ENCODE data around the gene SPG11.
A peak's percentile ranks its signal among the peaks of the same experiment; 100 is the strongest.
"Not testable (repeated sequence)": the region's sequence is repeated elsewhere in the genome, so short reads cannot be mapped to it uniquely, and the experiment has no call there.

The SPG11 gene

DNA sequence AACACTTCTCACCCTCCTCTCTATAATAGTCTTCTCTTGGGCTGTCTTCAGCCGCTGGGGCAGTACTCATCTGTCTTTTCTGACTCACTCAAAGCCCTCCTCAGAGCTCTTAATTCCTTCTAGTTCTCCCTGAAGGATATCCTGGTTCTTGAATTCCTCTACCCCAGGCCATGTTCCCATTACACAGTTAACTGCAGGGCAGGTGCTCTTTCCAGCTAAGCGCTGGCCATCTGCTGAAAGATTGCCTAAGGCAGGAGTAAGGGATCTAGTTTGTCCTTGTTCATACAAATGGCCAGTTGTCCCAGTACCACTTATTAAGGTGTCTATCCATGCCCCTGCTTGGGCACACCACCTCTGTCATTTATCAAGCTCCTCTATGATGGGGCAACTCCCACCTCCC lies 10.2 kb upstream of the SPG11 start:
- DNase-seq = no peak

DNA sequence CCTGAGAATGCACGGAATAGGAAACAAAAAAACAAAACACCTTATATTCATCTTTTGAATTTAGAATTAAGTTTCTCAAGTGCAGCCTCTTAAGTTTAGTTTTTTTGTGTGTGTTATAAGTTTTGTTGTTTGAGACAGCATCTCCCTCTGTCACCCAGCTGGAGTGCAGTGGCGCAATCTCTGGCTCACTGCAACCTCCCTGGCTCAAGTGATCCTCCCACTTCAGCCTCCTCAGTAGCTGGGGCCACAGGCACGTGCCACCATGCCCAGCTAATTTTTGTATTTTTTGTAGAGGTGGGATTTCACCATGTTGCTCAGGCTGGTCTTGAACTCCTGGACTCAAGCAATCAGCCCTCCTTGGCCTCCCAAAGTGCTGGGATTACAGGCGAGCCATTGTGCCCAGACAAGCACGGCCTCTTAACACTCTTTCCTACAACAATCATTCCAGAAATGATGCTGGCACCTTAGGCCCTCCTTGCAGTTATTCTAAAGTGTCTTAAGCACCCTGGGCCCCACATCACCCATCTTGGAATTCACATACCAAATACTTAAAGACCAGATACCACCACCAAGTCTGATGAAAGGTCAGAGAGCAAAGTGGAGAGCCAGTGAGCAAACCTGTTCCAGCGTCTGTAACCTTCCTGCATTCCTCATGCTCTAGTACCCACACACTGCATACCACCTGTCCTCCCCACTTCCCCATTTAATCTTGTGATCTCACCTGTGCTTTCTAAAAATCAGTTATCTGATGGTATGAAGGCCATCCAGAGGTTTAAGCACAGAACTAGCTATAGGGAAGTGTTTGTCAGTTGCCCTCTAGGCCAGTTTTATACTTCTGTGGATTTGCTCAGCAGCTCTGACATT lies 6.9 kb upstream of the SPG11 start:
- no peak for DNase-seq

DNA sequence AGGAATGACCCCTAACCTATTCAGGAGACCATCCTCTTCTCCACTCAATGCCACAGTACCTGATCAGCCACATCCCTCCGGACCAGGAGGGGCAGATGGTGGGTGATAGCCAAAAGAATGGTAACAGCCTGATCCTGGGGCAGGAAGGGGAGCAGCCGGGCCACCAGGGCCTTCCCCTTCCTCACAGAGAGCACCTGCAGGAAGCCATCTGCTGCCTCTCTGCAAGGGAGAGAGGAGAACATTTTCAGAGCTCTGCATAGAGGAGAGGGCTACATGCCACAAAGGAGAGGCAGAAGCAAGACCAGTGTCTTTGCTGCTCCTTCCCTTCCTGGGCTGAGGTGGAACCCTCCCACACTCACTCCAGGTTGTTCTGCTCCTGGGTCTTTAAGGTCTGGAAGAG lies 5.5 kb upstream of the SPG11 start:
- DNase-seq = no peak

DNA sequence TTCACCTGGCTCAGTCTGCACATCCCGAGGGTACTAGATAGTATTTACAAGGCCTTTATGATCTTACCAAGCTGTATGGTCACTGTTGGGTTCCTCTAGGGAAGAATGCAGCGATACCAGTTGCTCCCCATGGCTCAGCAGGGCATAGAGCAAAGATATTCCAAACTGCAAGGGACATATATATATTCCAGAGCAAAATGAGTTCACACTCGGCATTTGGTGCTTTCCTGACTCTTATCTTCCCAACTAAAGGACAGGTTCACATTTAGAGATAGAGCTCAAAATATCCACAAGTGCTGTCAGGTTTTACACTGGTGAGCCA lies 3.5 kb upstream of the SPG11 start:
- no peak for DNase-seq

DNA sequence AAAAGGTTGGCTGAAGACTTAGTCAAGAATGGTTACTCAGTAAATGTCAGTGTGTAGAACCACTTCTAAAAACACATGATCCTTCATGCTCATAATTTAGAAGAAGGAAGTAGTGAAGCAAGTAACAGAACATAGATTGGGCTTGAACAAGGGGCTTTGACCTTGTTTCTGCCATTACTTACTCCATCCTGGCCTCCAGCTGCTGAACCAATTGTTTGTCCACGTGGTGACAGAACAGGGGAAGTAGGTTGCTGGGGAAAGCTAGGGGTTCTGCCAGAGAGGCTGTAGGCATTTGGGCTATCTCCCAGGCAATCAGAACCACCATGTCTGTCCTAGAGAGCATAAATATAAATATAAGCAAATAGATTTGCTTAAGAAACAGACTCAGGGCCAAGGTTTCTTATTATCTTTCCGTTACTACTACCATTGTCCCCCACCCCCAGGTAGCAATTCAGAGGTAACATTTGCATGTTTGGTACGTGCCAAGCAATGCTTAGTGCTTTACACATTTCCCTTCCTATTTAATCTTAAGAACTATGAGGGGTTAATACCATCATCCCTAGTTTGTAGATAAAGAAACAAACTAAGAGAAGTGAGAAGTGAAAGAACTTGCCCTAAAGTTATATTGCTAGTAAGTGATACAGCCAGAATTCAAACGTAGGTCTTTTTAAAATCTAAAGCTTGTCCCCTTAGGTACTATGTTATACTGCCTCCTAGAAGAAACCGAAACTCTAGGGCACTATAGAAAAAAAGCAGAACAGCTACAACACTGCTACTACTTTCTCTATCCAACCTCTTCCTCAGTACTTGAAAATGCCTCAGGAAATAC lies 3.0 kb upstream of the SPG11 start:
- no peak for DNase-seq

DNA sequence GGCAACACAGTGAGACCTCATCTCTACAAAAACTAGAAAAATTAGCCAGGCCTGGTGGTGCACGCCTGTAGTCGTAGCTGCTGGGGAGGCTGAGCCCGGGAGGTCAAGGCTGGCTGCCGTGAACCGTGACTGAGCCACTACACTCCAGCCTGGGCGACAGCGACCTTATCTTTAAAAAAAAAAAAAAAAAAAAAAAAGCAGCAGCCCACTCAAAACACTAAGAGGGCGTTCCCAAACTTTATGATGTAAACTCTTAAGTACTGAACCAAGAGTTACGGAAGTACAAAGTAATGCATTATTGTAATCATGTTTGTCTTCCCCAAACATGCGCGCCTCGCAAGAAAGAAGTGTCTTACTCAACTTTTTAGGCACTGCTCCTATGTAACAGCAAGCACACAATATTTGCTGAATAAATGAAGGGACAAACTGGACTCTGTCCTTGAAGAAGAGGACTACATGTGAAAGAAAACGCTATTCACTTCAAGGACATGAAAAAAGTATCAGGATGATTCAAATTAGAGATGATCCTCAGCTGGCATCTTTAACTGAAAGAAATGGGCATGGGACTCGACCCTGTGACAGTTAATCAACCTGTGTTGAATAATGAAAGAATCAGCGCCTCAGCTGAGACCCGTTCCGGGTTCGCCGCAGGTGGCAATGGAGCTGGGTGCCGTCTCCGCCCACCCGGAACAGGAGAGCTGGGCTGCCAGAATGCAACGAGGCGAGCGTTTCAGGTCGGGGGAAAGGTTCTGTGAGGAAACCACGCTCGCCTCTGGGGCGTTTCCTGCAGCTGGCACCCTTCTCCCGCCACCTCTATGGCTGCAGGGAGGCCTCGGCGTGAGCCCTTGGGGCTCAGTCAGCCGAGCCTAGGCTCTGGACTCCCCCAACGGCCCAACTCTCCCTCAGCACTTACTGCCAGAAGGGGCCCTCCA lies 718 bp downstream of the SPG11 start:
- DNase-seq = no peak

DNA sequence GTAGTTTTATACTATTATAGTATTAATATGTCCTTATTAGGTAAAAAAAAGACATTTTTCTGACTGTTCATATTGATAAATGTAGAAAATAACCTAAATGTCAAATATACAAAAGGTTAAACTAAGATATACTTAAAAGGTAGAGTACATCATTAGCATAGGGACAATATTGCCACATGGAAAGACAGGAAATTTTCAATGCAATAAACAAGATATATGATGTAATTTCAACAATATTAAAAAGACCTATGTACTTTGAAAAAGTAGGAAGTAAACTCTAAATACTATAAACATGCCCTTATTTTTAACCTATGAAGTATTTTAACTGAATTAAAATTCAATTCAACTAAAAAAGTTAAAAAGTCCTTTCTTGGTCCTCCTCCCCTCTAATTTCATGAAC lies 1.9 kb downstream of the SPG11 start:
- no peak for DNase-seq

DNA sequence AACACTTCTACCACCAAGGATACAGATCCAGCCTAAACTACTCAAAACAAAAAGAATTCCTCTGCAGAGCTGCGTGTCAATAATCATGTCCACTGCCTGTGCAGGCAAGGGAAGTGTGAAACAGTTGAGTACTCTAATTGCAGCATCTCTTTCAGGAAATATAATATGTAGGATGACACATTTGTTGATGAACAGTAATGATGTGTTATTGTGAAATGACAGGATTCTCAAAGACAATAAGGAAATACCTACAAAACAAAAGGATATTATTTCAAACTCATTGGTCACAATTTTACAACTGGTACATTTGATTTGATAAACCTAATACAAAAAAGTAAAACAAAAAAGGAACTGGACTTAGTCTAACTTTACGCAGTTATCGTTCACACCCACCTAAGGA lies 4.4 kb downstream of the SPG11 start:
- DNase-seq = no peak

DNA sequence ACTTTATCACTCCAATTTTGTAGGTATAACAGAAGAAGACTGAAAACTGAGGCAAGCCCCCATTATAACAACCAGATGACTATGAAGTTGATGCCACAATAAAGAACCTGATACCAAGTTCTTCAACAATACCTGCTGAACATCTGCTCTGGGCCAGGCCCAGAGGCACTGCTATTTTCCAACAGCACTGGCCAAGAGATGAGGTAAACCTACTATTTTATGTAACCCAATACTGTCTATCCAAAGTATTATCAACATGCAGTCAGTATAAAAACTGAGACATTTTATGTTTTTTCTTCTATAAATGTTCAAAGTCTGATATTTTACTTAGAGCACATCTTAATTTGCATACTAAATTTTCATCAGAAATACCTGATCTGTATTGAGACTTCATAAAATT lies 6.1 kb downstream of the SPG11 start:
- DNase-seq = no peak

DNA sequence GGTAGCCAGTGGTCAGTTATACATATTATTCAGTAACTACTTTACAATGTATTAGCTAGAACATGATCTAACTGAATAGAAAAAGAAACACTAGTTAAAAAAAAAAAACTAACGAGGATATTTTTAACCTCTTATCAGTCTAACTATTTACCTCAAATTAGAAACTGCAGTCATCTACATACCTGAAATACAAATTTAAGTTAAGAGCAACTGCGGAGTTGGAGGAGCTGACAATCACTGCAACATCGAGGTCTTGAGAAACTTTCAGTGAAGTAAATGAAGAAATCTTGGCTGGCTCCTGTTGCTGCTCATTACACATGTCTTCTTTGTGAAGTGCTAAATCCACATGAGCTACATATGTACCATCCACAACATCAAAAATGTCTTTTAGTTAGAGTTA lies 6.5 kb downstream of the SPG11 start:
- no peak for DNase-seq

DNA sequence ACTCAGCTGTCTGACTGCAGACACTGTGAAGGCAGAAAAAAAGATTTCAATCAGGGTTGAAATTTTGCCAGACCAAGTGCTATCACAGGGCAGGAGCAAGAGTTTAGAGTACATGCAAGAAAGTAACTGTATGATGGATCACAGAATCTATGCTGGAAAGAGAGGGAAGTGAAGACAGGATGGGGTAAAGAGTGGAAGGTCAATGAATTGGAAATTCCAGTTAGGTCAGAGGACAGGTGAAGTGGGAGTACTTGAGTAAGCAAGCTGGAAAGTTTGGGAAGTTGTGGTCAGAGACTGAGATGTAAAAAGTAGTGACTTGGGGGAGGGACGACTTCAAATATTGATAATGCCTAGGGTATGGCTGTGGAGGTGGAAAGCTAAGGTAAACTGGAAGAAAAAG lies 7.2 kb downstream of the SPG11 start:
- DNase-seq = no peak

DNA sequence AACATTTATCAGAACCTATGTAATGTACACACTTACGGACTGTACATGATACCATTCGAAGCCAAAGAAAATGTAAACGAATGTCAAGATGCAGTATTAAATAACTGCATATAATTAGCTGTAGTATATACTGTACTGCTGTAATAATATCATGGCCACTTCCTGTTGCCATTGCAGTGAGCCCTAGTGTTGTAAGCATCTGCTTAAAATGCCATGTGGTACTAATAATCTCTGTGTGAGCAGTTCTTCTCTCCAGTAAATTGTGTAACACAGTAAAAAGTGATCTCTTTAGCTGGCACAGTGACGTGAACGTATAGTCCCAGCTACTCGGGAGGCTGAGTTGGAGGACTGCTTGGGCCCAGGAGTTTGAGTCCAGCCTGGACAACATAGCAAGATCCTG lies 8.6 kb downstream of the SPG11 start:
- DNase-seq = no peak

DNA sequence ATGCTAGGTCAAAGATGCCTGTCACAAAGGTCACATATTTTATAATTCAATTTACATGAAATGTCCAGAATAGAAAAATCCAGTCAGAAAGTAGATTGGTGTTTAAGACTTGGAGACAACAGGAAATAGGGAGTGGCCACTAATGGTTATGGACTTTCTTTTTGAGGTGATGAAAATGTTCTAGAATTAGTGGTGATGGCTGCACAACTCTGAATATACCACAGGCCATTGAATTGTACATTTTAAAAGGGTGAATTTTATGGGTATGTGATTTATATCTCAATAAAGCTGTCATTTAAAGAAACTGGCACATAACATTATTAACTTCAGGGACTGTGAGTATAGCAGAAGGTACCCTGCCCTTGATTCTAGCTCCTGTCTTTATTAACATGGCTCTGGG lies 15.8 kb downstream of the SPG11 start:
- DNase-seq = no peak

DNA sequence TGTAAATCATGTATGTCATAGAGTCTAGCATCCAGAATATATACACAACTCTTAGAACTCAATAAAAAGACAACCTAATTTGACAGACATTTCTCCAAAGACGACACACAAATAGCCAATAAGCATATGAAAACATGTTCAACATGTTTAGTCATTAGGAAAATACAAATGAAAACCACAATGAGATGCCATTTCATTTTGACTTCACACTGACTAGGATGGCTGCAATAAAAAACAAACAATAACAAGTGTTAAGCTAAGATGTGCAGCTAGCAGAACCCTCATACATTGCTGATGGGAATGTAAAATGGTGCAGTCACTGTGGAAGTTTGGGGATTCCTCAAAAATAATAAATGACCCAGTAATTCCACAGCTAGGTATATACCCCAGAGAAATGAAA lies 16.4 kb downstream of the SPG11 start:
- no peak for DNase-seq

DNA sequence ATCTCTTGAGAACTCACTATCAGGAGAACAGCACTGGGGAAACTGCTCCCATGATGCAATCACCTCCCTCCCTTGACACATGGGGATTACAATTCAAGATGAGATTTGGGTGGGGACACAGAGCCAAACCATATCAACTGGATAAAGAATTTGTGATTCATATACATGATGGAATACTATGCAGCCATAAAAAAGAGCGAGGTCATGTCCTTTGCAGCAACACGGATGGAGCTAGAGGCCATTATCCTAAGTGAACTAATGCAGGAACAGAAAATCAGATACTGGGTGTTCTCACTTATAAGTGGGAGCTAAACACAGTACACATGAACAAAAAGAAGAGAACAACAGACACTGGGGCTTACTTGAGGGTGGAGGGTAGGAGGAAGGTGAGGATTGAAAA lies 17.0 kb downstream of the SPG11 start:
- no peak for DNase-seq

DNA sequence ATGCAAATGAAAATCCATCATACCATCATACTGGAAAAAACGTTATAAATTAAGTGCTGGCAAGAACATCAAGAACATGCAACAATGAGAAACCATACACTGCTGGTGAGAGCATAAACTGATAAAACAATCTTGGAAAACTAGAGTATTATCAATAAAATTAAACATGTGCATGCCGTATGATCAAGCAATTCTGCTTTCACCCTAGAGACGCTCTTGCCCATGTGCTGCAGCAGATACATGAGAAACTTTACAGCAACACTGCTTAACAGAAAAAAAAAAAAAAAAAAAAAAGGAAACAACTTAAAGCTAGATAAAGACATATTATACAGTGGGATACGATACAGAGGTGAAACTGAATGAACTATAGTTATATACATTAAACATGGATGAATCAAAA lies 21.8 kb downstream of the SPG11 start:
- DNase-seq = no peak

DNA sequence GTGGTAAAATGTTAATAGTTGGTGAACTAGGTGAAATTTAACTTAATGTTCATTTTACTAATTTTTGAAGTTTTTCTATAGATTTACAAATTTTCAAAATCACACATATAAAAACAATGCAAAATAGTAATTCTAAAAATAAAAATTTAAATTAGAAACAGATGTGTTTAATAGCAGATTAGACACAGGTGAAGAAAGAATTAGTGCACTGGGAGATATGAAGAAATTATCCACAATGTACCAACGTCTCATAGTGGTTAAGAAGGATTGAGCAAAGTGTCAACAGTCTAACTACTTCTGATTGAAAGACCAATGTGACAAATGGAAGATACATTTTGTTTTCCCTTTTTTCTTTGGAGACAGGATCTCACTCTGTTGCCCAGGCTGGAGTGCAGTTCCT lies 26.5 kb downstream of the SPG11 start:
- DNase-seq = peak; percentile 20

DNA sequence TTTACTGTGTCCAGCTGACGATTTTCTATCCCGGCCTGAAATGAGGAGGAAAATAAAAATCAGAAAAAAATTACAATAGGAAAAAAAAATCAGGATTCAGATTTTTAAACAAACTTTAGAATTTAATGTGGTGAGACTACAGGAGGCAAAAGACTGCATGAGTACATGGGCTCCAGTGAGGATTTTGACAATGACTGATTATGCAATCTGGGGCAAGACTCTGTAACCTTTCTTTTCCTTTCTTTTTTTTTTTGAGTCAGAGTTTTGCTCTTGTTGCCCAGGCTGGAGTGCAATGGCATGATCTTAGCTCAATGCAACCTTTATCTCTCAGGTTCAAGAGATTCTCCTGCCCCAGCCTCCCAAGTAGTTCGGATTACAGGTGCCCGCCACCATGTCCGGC lies 29.9 kb downstream of the SPG11 start:
- no peak for DNase-seq

DNA sequence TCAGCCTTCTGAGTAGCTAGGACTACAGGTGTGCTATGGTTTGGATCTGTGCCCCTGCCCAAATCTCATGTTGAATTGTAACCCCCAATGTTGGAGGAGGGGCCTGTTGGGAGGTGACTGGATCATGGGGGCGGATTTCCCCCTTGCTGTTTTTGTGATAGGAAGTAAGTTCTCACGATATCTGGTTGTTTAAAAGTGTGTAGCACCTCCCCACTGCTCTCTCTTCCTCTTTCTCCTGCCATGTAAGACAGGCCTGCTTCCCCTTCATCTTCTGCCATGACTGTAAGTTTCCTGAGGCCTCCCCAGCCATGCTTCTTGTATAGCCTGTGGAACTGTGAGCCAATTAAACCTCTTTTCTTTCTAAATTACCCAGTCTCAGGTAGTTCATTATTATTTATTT lies 38.2 kb downstream of the SPG11 start:
- DNase-seq = not testable (repeated sequence)

DNA sequence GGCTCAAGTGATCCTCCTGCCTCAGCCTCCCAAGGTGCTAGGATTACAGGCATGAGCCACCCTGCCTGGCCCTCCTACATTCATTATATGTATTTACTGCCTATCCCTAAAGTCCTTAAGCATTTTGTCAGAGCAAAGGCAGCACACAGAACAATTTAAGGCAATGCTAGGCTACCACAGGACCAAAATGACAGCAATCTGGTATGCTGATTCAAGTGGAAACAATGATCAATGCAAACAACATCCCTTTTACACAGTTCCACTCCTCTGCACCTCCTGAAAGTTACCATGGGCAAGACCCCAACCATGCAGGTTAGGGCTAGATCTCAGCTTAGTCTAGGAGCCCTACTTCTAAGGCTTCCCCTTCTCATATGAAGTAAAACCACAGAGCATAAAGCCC lies 40.3 kb downstream of the SPG11 start:
- no peak for DNase-seq

DNA sequence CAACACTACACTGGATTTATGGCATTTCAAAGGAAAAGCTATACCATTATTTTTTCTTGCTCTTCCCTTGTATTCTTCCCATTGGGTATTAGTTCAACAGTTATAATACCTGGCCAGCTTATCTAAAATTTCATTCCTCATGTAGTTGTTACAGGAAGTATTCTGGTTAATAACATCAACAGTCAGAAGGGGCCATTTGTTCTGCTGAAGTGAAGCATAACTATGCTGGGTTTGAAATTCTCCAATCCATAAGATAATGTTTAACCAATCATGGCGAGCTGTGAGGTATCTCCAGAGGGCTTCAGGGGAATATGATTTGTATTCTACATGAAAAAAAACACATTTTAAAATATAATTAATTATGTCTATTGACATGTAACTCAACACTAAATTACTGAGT lies 43.4 kb downstream of the SPG11 start:
- DNase-seq = no peak

DNA sequence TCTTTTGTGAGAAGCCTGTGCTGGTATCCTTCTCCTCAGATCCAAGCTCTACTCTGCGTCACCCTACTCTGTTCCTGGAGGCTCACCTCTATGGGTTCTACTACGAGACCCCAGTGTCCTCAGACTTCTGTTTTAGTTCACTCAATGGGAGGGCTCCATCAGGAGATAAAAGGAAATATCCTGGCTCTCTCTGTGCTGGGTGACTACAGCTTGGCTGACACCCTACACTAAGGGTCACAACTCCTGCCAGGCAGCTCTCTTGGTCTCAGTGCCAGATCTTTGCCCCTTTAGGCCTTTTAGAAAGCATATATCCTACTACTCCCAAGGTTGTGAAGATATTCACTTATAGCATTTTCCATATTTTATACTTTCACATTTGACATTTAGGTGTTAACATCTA lies 46.5 kb downstream of the SPG11 start:
- DNase-seq = no peak

DNA sequence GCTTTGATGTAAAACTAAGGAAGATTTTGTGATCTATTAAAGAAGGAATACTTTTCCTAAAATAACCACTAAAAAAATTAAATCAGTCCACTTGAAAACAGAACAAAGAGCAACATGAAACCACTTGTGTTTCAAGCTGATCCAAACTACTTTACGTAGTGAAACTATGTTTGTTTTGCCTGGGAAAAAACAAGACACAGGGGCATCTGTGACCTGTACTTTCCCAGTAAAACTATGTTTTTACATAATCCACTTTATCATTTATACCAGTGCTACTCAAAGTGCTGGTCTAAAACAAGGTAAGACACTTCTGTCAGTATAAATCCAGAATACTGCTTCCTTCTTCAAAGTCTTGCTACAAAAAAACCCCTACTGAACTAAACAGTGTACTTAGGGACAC lies 56.7 kb downstream of the SPG11 start:
- DNase-seq = no peak

DNA sequence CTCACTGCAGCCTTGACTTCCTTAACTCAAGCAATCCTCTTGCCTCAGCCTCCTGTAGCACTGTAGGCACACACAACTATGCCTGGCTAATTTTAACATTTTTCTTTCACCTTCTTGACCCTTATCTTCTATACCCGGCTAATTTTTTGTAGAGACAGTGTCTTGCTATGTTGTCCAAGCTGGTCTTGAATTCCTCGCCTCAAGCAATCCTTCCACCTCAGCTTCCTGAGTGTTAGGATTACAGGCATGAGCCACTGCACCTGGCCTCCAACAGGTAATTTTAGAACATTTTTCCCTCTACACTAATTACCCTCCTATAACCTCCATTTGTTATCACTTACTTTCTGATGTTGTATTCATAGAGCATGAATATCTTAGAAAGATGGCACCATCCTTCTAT lies 60.3 kb downstream of the SPG11 start:
- no peak for DNase-seq

Data from eye (tissue), 1 donor.